Activated CD4-positive, CD25-positive, alpha-beta regulatory T cell (primary cell): ENCODE data around the gene MCF2L2.
"Not testable (repeated sequence)": the region's sequence is repeated elsewhere in the genome, so short reads cannot be mapped to it uniquely, and the experiment has no call there.

Experiments used
- DNase-seq, 4 experiments: peaks; one replicate each; lab custom pipeline; 2025; lab: John Stamatoyannopoulos, UW

MCF2L2 gene, protein sequence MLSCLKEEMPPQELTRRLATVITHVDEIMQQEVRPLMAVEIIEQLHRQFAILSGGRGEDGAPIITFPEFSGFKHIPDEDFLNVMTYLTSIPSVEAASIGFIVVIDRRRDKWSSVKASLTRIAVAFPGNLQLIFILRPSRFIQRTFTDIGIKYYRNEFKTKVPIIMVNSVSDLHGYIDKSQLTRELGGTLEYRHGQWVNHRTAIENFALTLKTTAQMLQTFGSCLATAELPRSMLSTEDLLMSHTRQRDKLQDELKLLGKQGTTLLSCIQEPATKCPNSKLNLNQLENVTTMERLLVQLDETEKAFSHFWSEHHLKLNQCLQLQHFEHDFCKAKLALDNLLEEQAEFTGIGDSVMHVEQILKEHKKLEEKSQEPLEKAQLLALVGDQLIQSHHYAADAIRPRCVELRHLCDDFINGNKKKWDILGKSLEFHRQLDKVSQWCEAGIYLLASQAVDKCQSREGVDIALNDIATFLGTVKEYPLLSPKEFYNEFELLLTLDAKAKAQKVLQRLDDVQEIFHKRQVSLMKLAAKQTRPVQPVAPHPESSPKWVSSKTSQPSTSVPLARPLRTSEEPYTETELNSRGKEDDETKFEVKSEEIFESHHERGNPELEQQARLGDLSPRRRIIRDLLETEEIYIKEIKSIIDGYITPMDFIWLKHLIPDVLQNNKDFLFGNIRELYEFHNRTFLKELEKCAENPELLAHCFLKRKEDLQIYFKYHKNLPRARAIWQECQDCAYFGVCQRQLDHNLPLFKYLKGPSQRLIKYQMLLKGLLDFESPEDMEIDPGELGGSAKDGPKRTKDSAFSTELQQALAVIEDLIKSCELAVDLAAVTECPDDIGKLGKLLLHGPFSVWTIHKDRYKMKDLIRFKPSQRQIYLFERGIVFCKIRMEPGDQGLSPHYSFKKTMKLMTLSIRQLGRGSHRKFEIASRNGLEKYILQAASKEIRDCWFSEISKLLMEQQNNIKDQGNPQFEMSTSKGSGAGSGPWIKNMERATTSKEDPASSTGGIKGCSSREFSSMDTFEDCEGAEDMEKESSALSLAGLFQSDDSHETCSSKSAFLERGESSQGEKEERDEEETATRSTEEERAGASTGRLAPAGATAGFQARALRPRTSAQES

GRCh38 chr3:183428447-183429211 lies at the start of gene MCF2L2:
Gene MCF2L2 (minus strand): TSS chr3:183428619. CDS start chr3:183427977, 642 bp downstream.
- peak; percentile 47 to 53 (median 50) for DNase-seq

DNA sequence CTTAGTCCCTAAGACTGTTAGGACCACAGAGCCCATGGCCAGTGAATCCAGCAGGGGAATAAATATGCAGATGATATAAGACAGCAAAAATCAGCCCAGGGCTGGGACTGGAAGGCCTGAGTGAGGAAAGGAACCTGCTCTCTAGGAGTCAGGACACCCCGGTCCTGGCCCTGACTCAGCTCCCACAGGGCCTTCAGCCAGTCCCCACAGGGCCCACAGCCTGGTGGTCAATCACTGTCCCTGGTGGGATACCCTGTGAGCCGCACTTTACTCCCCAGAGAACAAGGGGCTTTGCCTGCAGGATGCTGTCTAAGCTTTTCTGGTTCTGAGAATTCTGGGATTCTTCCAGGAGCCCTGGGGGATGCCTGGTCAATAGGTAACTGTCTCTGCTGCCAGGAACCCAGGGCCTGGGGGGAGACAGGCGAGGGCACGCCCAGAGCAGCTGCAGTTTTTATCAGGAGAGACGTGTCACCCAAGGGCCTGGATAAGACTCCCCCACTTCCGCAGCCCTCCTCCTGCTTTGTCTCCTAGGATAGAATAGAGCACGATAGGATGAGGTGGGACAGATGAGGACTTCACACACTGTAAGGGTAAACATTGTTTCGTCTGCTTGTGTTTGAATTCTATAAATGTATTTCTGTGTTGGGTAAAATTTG lies 49.5 kb upstream of the MCF2L2 start:
- no peak for DNase-seq

GRCh38 chr3:183475764-183476162 lies 47.3 kb upstream of the MCF2L2 start:
- not testable (repeated sequence) for DNase-seq

- no peak for DNase-seq
Measured at GRCh38 chr3:183475016-183475763, 46.8 kb upstream of the MCF2L2 start.

DNA sequence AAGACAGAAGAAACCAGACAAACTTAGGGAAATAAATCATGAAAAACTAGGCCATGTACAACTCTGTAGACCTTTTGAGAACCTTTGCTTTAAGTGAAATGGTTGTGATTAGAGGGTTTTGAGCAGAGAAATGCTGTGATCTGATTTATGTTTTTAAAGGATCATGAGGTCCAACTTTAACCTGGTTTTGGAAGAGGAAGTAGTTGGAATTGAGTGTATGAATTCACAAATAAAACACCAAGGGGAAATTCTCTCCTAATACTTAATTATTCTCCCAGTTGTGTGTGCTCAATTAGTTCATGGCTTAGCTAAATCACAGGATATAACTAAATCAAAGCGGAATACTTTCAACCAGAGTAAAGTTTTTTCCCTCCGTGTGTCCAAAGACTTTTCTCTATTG lies 45.5 kb upstream of the MCF2L2 start:
- DNase-seq: no peak

DNA sequence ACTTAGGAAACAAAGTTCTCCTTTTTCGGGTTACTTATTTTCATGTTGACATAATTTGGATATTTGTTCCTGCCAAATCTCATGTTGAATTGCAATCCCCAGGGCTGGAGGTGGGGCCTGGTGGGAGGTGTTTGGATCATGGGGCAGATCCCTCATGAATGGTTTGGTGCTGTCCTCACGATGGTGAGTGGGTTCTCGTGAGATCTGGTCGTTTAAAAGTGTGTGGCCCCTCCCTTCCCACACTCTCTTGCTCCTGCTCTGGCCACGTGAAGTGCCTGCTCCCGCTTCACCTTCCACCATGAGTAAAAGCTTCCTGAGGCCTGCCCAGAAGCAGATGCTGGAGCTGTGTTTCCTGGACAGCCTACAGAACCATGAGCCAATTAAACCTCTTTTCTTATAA lies 43.7 kb upstream of the MCF2L2 start:
- DNase-seq: no peak

- DNase-seq: no peak
Measured at GRCh38 chr3:183468424-183468823, 40.0 kb upstream of the MCF2L2 start.

DNA sequence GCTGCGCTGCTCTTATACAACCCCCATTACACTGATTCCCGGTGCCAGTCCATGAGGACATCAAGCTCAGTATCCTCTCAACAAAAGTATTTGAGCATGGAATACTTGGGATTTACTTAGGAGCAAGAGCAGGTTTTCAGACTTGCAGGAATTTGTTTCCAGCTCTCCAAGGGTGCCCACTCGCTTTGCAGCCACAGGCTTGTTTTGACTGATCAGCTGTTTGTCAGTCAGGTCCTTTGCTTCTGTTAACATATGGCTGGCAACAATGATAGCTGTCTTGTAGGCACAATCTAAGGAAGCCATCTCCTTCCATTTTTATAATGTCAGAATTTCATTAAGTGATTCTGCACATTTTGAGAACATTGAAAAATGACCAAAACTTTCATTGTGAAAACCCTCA lies 38.2 kb upstream of the MCF2L2 start:
- no peak for DNase-seq

- DNase-seq: not testable (repeated sequence)
Measured at GRCh38 chr3:183465710-183466109, 37.3 kb upstream of the MCF2L2 start.

GRCh38 chr3:183464480-183464879 lies 36.1 kb upstream of the MCF2L2 start:
- DNase-seq: no peak

DNA sequence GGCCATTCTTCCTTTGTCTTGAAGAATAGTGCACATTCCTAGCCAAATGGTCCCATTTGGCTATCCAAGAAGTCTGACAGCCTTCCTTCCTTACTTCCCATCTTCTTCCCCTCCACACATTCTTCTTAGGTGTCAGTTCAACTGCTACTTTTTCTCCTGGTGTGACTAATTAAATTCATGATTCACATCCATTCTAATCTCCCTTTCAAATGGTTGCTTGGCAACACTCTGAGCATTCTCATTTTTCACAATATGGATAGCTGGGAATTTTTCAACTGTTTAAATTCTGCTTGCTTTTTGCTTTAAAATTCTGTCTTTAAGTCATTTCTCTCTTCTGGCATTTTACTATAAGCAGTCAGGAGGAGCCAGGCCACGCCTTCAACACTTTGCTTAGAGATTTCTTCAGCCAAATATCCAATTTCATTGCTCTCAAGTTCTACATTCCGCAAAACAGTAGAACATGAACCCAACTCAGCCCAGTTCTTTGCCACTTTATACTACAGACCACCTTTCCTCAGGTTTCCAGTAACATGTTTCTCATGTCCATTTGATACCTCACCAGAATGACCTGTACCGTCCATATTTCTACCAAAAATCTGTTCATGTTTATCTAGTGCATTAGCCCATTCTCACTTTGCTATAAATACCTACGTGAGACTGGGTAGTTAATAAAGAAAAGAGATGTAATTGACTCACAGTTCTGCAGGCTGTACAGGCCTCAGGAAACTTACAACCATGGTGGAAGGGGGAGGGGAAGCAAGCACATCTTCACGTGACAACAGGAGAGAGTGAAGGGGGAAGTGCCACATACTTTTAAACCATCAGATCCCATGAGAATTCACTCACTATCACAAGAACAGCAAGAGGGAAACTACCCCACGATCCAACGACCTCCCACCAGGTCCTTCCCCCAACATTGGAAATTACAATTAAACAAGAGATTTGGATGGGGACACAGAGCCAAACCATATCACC lies 31.9 kb upstream of the MCF2L2 start:
- DNase-seq: no peak

DNA sequence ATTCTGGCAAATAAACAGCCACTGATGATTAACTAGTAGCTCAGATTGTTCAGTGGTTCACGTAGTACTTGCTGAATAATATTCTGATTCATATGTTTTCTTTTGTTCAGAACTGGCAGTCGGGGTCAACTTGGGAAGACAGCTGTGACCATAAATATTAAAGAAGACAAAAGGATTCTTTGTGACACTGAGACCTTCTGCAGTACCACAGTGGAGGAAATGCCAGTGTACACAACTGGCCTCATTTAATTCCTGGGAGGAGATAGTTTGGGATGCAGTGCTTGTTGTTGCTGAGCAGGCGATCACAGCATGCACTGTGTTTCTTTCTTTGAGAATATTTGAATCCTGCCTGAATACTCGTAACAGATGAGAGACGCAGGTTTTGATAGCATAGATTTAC lies 26.7 kb upstream of the MCF2L2 start:
- no peak for DNase-seq

DNA sequence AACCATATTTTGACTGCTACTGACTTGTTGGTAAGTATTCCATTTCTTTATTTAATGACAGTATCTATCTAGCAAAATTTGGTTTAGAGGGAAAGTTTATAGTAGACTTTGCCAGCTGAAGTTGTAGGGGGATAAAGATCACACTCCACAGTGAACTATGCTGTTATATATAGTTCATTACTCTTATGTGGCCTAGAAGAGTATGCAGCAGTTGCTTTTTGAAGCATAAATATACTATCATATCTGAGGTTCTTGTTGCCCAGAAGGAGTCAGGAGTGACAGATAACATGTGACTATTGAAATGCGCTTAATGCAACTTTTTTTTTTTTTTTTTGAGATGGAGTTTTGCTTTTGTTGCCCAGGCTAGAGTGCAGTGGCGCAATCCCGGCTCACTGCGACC lies 25.6 kb upstream of the MCF2L2 start:
- DNase-seq: no peak

DNA sequence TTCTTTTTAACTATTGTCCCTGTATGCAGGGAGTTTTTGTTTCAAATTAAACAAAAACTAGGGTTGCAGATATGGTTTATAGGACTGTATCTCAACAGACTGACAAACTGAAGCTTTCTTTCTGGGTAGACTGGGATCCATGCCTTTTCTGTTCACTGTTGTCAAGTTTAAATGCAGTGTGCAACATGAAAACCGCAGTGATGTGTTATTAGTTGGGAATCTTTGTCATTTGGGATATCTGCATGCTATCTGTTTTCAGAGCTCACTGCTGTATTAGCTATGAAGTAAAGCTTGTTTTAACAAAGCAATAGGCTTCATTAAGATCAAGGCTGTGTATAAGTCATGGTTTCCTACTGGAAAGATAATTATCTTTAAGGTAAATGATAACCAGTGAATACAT lies 21.4 kb upstream of the MCF2L2 start:
- DNase-seq: no peak

GRCh38 chr3:183449391-183449790 lies 21.0 kb upstream of the MCF2L2 start:
- DNase-seq: no peak

DNA sequence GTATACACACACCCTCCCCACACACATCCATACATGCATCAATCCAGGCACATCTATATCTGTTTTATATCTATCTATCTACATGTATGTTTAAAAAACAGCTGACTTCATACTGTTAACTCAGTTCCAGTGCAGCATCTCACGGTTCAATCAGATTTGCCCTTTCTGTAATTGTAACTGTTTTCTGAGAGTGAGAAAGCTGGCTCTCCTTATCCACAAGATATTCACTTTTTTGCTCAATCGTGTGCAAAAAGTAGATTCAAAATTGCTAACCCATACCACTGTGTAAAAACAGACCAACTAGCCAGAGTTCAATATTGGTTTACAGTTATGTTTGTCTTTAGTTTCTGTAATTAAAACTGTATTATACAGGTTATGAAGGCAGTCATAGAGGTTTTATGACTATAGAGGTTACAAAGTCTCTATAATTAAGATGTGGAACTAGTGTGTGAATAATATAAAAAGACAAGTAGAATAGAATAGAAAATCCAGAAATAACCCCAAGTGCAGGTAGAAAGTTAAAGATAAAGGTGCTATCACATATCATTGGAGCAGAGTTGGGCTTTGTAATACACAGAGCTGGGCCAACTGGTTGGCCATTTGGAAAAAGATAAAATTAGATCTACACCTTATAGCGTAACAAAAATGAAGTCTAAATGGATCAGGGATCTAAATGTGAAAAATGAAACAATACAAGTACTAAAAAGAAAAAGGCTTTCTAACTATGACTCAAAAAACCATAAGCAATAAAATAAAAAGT lies 20.1 kb upstream of the MCF2L2 start:
- no peak for DNase-seq

- peak; percentile 29 to 50 (median 32) for DNase-seq
Measured at GRCh38 chr3:183447206-183448001, 19.0 kb upstream of the MCF2L2 start.

GRCh38 chr3:183446838-183447205 lies 18.4 kb upstream of the MCF2L2 start:
- DNase-seq: no peak
